ENCODE results near the gene MAT2A.

The MAT2A gene

GRCh38 chr2:85503168-85503850, 35.7 kb upstream of the MAT2A start:
- peak; percentile 44 for DNase-seq (ENCODE audit: low read depth)
- TF ChIP-seq, protein P1, sequence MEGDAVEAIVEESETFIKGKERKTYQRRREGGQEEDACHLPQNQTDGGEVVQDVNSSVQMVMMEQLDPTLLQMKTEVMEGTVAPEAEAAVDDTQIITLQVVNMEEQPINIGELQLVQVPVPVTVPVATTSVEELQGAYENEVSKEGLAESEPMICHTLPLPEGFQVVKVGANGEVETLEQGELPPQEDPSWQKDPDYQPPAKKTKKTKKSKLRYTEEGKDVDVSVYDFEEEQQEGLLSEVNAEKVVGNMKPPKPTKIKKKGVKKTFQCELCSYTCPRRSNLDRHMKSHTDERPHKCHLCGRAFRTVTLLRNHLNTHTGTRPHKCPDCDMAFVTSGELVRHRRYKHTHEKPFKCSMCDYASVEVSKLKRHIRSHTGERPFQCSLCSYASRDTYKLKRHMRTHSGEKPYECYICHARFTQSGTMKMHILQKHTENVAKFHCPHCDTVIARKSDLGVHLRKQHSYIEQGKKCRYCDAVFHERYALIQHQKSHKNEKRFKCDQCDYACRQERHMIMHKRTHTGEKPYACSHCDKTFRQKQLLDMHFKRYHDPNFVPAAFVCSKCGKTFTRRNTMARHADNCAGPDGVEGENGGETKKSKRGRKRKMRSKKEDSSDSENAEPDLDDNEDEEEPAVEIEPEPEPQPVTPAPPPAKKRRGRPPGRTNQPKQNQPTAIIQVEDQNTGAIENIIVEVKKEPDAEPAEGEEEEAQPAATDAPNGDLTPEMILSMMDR (IDR thresholded peaks at IDR 0.05; ENCODE audit: insufficient read depth, low read depth, low read length, missing control alignments), result no peak
- H3K4me3 ChIP-seq (ENCODE audit: low read length), result no peak overlapping the region

- H3K4me3 ChIP-seq (ENCODE audit: low read length), result no peak overlapping the region
- TF ChIP-seq, protein P1 (IDR thresholded peaks at IDR 0.05; ENCODE audit: insufficient read depth, low read depth, low read length, missing control alignments), result no peak
- peak; percentile 37 for DNase-seq (ENCODE audit: low read depth)
Observed at GRCh38 chr2:85503851-85504777, 34.9 kb upstream of the MAT2A start.

- no peak overlapping the region for H3K4me3 ChIP-seq (ENCODE audit: low read length)
- TF ChIP-seq, protein P1 (IDR thresholded peaks at IDR 0.05; ENCODE audit: insufficient read depth, low read depth, low read length, missing control alignments), result no peak
- peak; percentile 98 for DNase-seq (ENCODE audit: low read depth)
Observed at GRCh38 chr2:85504778-85505261, 34.1 kb upstream of the MAT2A start.

GRCh38 chr2:85505551-85506238, 33.3 kb upstream of the MAT2A start:
- DNase-seq (ENCODE audit: low read depth), result no peak
- H3K4me3 ChIP-seq (ENCODE audit: low read length), result no peak overlapping the region
- TF ChIP-seq, protein P1 (IDR thresholded peaks at IDR 0.05; ENCODE audit: insufficient read depth, low read depth, low read length, missing control alignments), result no peak

GRCh38 chr2:85506768-85507181, 32.2 kb upstream of the MAT2A start:
- TF ChIP-seq, protein P1 (IDR thresholded peaks at IDR 0.05; ENCODE audit: insufficient read depth, low read depth, low read length, missing control alignments), result no peak
- no peak for DNase-seq (ENCODE audit: low read depth)

GRCh38 chr2:85511008-85511811, 27.8 kb upstream of the MAT2A start:
- DNase-seq (ENCODE audit: low read depth), result no peak
- TF ChIP-seq, protein P1 (IDR thresholded peaks at IDR 0.05; ENCODE audit: insufficient read depth, low read depth, low read length, missing control alignments), result no peak
- H3K4me3 ChIP-seq (ENCODE audit: low read length), result no peak overlapping the region

More at GRCh38 chr2:85506768-85507181, 32.2 kb upstream of the MAT2A start:
- no peak overlapping the region for H3K4me3 ChIP-seq (ENCODE audit: low read length)
